ENCODE results near the gene ADAM17.

GRCh38 chr2:9592699-9593098 is 37.1 kb upstream of the ADAM17 start:
- no peak for TF ChIP-seq CTCF (conservative IDR thresholded peaks at IDR 0.05; ENCODE audit: low read length)
- no peak for TF ChIP-seq EZH2phosphoT487 (IDR thresholded peaks at IDR 0.05; ENCODE audit: borderline replicate concordance, low read depth, low read length)

All from OCI-LY7 (cell line).